Liver (tissue), 9 donors: Measurements from ENCODE around the gene AFAP1. TPM values are rescaled to one million over a fixed set of nuclear protein-coding genes. Genes with fewer than 3 reads are reported as not detected.

Source experiments
- DNase-seq: peaks from one replicate; pipeline ENCODE4 v3.0.0-alpha.2; 2017; ENCODE audit warnings: low spot score
- H3K27ac ChIP-seq, 2 donors: one replicate each; pipeline ENCODE4 v1.7.0; 2013; ENCODE audit warnings: inconsistent platforms in 2 of 2, low read length in 2 of 2, control low read depth in 1 of 2, low read depth in 1 of 2, mild to moderate bottlenecking in 1 of 2
- H3K27me3 ChIP-seq, 4 donors: one replicate each; pipeline versions ENCODE4 v1.6.1 to v1.7.0; 2013; ENCODE audit warnings: low read length in 3 of 4, inconsistent platforms in 1 of 4, mild to moderate bottlenecking in 1 of 4, moderate library complexity in 1 of 4; ENCODE audit not compliant: control insufficient read depth in 4 of 4, insufficient read depth in 4 of 4
- H3K36me3 ChIP-seq, 4 donors: one replicate each; pipeline versions ENCODE4 v1.6.1 to v1.7.0; 2013; ENCODE audit warnings: low read length in 3 of 4, mild to moderate bottlenecking in 3 of 4, low read depth in 1 of 4, moderate library complexity in 1 of 4; ENCODE audit not compliant: control insufficient read depth in 4 of 4, insufficient read depth in 3 of 4
- H3K4me1 ChIP-seq, 4 donors: one replicate each; pipeline versions ENCODE4 v1.6.1 to v1.7.0; 2013; ENCODE audit warnings: low read length in 3 of 4, mild to moderate bottlenecking in 3 of 4, moderate library complexity in 1 of 4; ENCODE audit not compliant: control insufficient read depth in 4 of 4, insufficient read depth in 4 of 4
- H3K4me3 ChIP-seq, 3 donors: one replicate each; pipeline versions ENCODE4 v1.6.1 to v1.7.0; 2013; ENCODE audit warnings: low read length in 3 of 3, control low read depth in 1 of 3, low read depth in 1 of 3, mild to moderate bottlenecking in 1 of 3
- H3K9ac ChIP-seq, 2 donors: one replicate each; pipeline ENCODE4 v1.7.0; 2013; ENCODE audit warnings: low read length in 2 of 2, mild to moderate bottlenecking in 2 of 2, moderate library complexity in 2 of 2, control low read depth in 1 of 2, low read depth in 1 of 2
- H3K9me3 ChIP-seq, 4 donors: one replicate each; pipeline versions ENCODE4 v1.6.1 to v1.7.0; 2013; ENCODE audit warnings: low read length in 3 of 4; ENCODE audit not compliant: control insufficient read depth in 4 of 4
- ATF3 ChIP-seq: IDR thresholded peaks from 2 replicates; pipeline ENCODE4 v1.6.1; 2016; ENCODE audit warnings: antibody characterized with exemption
- CTCF ChIP-seq: fragments of 150-350 bp; IDR thresholded peaks from 2 replicates; pipeline ENCODE4 v1.5.1; 2017; ENCODE audit warnings: improper control_type of control experiment, low read depth, low read length; ENCODE audit not compliant: missing input control
- EGR1 ChIP-seq, 2 donors: IDR thresholded peaks; 2 replicates each; pipeline ENCODE4 v1.6.1; 2016 to 2018; ENCODE audit warnings: antibody characterized with exemption in 2 of 2, low read depth in 2 of 2
- FOXA1 ChIP-seq: IDR thresholded peaks from 2 replicates; pipeline ENCODE4 v1.6.1; 2016; ENCODE audit warnings: antibody characterized with exemption
- FOXA2 ChIP-seq: IDR thresholded peaks from 2 replicates; pipeline ENCODE4 v1.6.1; 2016; ENCODE audit warnings: antibody characterized with exemption
- GABPA ChIP-seq, 2 donors: IDR thresholded peaks in 1 of 2; conservative IDR thresholded peaks in 1 of 2; 2 replicates each; pipeline ENCODE4 v1.6.1; 2016; ENCODE audit warnings: antibody characterized with exemption in 2 of 2, mild to moderate bottlenecking in 1 of 2, moderate library complexity in 1 of 2
- HNF4A ChIP-seq, 2 donors: conservative IDR thresholded peaks; 2 replicates each; pipeline ENCODE4 v1.6.1; 2016; ENCODE audit warnings: antibody characterized with exemption in 2 of 2, mild to moderate bottlenecking in 2 of 2
- HNF4G ChIP-seq: IDR thresholded peaks from 2 replicates; pipeline ENCODE4 v1.6.1; 2016; ENCODE audit warnings: antibody characterized with exemption
- JUND ChIP-seq, 2 donors: IDR thresholded peaks; 2 replicates each; pipeline ENCODE4 v1.6.1; 2016; ENCODE audit warnings: antibody characterized with exemption in 2 of 2
- MAX ChIP-seq: IDR thresholded peaks from 2 replicates; pipeline ENCODE4 v1.6.1; 2016; ENCODE audit warnings: antibody characterized with exemption
- NR2F2 ChIP-seq: IDR thresholded peaks from 2 replicates; pipeline ENCODE4 v1.6.1; 2016; ENCODE audit warnings: antibody characterized with exemption
- RAD21 ChIP-seq, 2 donors: IDR thresholded peaks; 2 replicates each; pipeline ENCODE4 v1.6.1; 2016; ENCODE audit warnings: antibody characterized with exemption in 2 of 2, mild to moderate bottlenecking in 2 of 2
- REST ChIP-seq: IDR thresholded peaks from 2 replicates; pipeline ENCODE4 v1.6.1; 2016; ENCODE audit warnings: antibody characterized with exemption, mild to moderate bottlenecking
- RXRA ChIP-seq, 2 donors: IDR thresholded peaks; 2 replicates each; pipeline ENCODE4 v1.6.1; 2017 to 2018; ENCODE audit warnings: antibody characterized with exemption in 2 of 2, mild to moderate bottlenecking in 1 of 2
- SP1 ChIP-seq: IDR thresholded peaks from 2 replicates; pipeline ENCODE4 v1.6.1; 2018; ENCODE audit warnings: antibody characterized with exemption, mild to moderate bottlenecking
- TAF1 ChIP-seq: conservative IDR thresholded peaks from 2 replicates; pipeline ENCODE4 v1.6.1; 2016; ENCODE audit warnings: antibody characterized with exemption, mild to moderate bottlenecking
- YY1 ChIP-seq: IDR thresholded peaks from 2 replicates; pipeline ENCODE4 v1.6.1; 2016; ENCODE audit warnings: antibody characterized with exemption, mild to moderate bottlenecking
- ZBTB33 ChIP-seq: IDR thresholded peaks from 2 replicates; pipeline ENCODE4 v1.6.1; 2016; ENCODE audit warnings: antibody characterized with exemption
- WGBS: extraction: QIAGEN DNeasy Blood & Tissue Kit; methylation state at CpG from one replicate; pipeline ENCODE4 v1.1.7; 2013; 5-methylcytosine and 5-hydroxymethylcytosine counted together
- polyA plus RNA-seq, 2 donors: library from polyadenylated mRNA; stranded (reverse) in 1 of 2; unstranded in 1 of 2; fragments of 200-250 nt in 1 of 2; fragments of >200 nt in 1 of 2; fragmentation: Nextera tagmentation in 1 of 2; extraction: Ambion mirVana in 1 of 2; gene quantifications; one replicate each; pipeline versions ENCODE4 v1.2.1 to v1.2.3, GENCODE V29; 2013 to 2015
- total RNA-seq, 2 donors: library from RNA; depleted of rRNA; stranded (reverse); fragments of >200 nt; gene quantifications; one replicate each; pipeline ENCODE4 v1.2.3, GENCODE V29; 2014
- donor health status: healthy.
- donor health status: healthy.
- donor health status: healthy.
- donor health status: healthy.
- donor health status: healthy.

Gene AFAP1
- total and polyA plus RNA-seq, 4 donors, result 0.40 to 3.2 (median 1.6) TPM

GRCh38 chr4:7754565-7755262 lies 184.9 kb downstream of the AFAP1 start:
- DNase-seq, result no peak
- Histone ChIP-seq H3K36me3 (no peaks in the 10 kb centered on the region), H3K27ac (no peak overlapping the region), H3K9ac (no peak overlapping the region), H3K4me1 (no peaks in the 10 kb centered on the region), H3K4me3 (no peak overlapping the region), H3K9me3 (no peaks in the 10 kb centered on the region), H3K27me3 (no peaks in the 10 kb centered on the region)
- no peak for TF ChIP-seq GABPA (IDR thresholded peaks at IDR 0.05 in 1 of 2, conservative IDR thresholded peaks at IDR 0.05 in 1 of 2)
- no peak for TF ChIP-seq YY1
- no peak for TF ChIP-seq ATF3
- no peak for TF ChIP-seq EGR1 (IDR thresholded peaks at IDR 0.05; ENCODE audit: low read depth in 2 of 2)
- no peak for TF ChIP-seq JUND (IDR thresholded peaks at IDR 0.05)
- no peak for TF ChIP-seq HNF4G
- no peak for TF ChIP-seq SP1
- TF ChIP-seq MAX, result no peak
- TF ChIP-seq REST, result no peak
- TF ChIP-seq RAD21 (IDR thresholded peaks at IDR 0.05), result no peak
- no peak for TF ChIP-seq FOXA2
- TF ChIP-seq FOXA1, result no peak
- TF ChIP-seq NR2F2, result no peak
- no peak for TF ChIP-seq TAF1
- no peak for TF ChIP-seq CTCF
- TF ChIP-seq HNF4A (conservative IDR thresholded peaks at IDR 0.05), result no peak
- 90% methylated on average over 21 of the region's 21 CpGs for WGBS

- Histone ChIP-seq H3K27ac (no peak overlapping the region), H3K27me3 (no peaks in the 10 kb centered on the region), H3K9me3 (no peaks in the 10 kb centered on the region), H3K4me3 (no peak overlapping the region), H3K4me1 (no peaks in the 10 kb centered on the region), H3K9ac (no peak overlapping the region), H3K36me3 (no peaks in the 10 kb centered on the region)
- WGBS, result 88% methylated on average over 15 of the region's 15 CpGs
- DNase-seq, result no peak
- TF ChIP-seq ATF3, result no peak
- TF ChIP-seq YY1, result no peak
- no peak for TF ChIP-seq RXRA (IDR thresholded peaks at IDR 0.05)
- TF ChIP-seq NR2F2, result no peak
- no peak for TF ChIP-seq HNF4A (conservative IDR thresholded peaks at IDR 0.05)
- no peak for TF ChIP-seq JUND (IDR thresholded peaks at IDR 0.05)
- TF ChIP-seq GABPA (IDR thresholded peaks at IDR 0.05 in 1 of 2, conservative IDR thresholded peaks at IDR 0.05 in 1 of 2), result no peak
- no peak for TF ChIP-seq FOXA1
- no peak for TF ChIP-seq RAD21 (IDR thresholded peaks at IDR 0.05)
- no peak for TF ChIP-seq ZBTB33
- no peak for TF ChIP-seq SP1
- TF ChIP-seq MAX, result no peak
- no peak for TF ChIP-seq HNF4G
- TF ChIP-seq CTCF, result no peak
- TF ChIP-seq FOXA2, result no peak
Observed at GRCh38 chr4:7753931-7754465, 185.7 kb downstream of the AFAP1 start.
